HepG2 (cell line): ENCODE data around the gene PRR23E. TPM values are rescaled to one million over a fixed set of nuclear protein-coding genes. Genes with fewer than 3 reads are reported as not detected.

Experiments
- ATAC-seq: fragments of 200-7000 bp; cut with Tn5 transposase; 3 replicates; pipeline ENCODE4 v1.9.1; 2020; ENCODE audit warnings: mild to moderate bottlenecking, moderate library complexity
- BruUV-seq: library from RNA; stranded (reverse); fragments of 400-500 nt; replicated peaks from 2 replicates; lab custom pipeline; 2021; lab: Mats Ljungman, UMichigan
- CTCF ChIA-PET: fragments of 300-600 bp; formaldehyde crosslinking; extraction: SDS; loops from one replicate; lab custom pipeline; 2021; ENCODE audit warnings: low total read pairs, inconsistent platforms, low intra/inter-chr PET ratio; lab: Yijun Ruan, JAX
- POLR2A ChIA-PET: fragments of 350-600 bp; sonication (Branson Sonifier 250); formaldehyde crosslinking; loops from one replicate; lab custom pipeline; 2020; ENCODE audit warnings: antibody characterized with exemption, inconsistent platforms; lab: Yijun Ruan, JAX
- DNase-seq: peaks from one replicate; pipeline ENCODE4 v3.0.0-alpha.2; 2015; ENCODE audit warnings: low spot score
- FAIRE-seq: peaks from 3 replicates; lab custom pipeline; 2011; peaks lifted over from hg19 to GRCh38; lab: Jason Lieb, UNC
- H2AFZ ChIP-seq: one replicate; pipeline ENCODE4 v1.6.1; 2011; ENCODE audit warnings: low read length, inconsistent platforms
- H3K27ac ChIP-seq: fragments of 300-600 bp; 3 replicates; pipeline ENCODE4 v1.8.0; 2011; ENCODE audit warnings: mixed run types, mild to moderate bottlenecking, mixed read lengths, low read length, inconsistent platforms; ENCODE audit not compliant: insufficient read depth; ENCODE audit errors: extremely low read length
- H3K27me3 ChIP-seq, 2 experiments: fragments of 200-600 bp in 1 of 2; 2 replicates in 1 of 2; 3 replicates in 1 of 2; pipeline versions ENCODE4 v1.6.0 to v1.8.0; 2011; ENCODE audit warnings: low read length in 2 of 2, mild to moderate bottlenecking in 2 of 2, moderate library complexity in 2 of 2, inconsistent platforms in 1 of 2; ENCODE audit not compliant: insufficient read depth in 2 of 2, control insufficient read depth in 1 of 2
- H3K36me3 ChIP-seq, 2 experiments: fragments of 200-600 bp in 1 of 2; replicated peaks in 1 of 2; 2 replicates in 1 of 2; 3 replicates in 1 of 2; pipeline versions ENCODE4 v1.5.1 to v1.8.0; 2011; ENCODE audit warnings: low read length in 2 of 2, inconsistent platforms in 1 of 2; ENCODE audit not compliant: insufficient read depth in 2 of 2, control insufficient read depth in 1 of 2
- H3K4me1 ChIP-seq: 2 replicates; pipeline ENCODE4 v1.5.1; 2012; ENCODE audit warnings: low read length, inconsistent platforms; ENCODE audit not compliant: insufficient read depth
- H3K4me2 ChIP-seq: 2 replicates; pipeline ENCODE4 v1.6.0; 2011; ENCODE audit warnings: low read depth, low read length, inconsistent platforms
- H3K4me3 ChIP-seq, 3 experiments: fragments of 200-600 bp in 1 of 3; sonication (generic), shearing (Covaris generic) in 1 of 3; replicated peaks in 1 of 3; 2 replicates each; pipeline ENCODE4 v1.5.1; 2011 to 2016; ENCODE audit warnings: low read length in 3 of 3, inconsistent platforms in 2 of 3, low read depth in 2 of 3, mild to moderate bottlenecking in 2 of 3, control low read depth in 1 of 3, mixed read lengths in 1 of 3; ENCODE audit not compliant: insufficient read depth in 1 of 3
- H3K79me2 ChIP-seq: one replicate; pipeline ENCODE4 v1.6.1; 2011; ENCODE audit warnings: low read length, inconsistent platforms; ENCODE audit not compliant: insufficient read depth
- H3K9ac ChIP-seq: 2 replicates; pipeline ENCODE4 v1.6.0; 2011; ENCODE audit warnings: mild to moderate bottlenecking, low read depth, low read length, inconsistent platforms; ENCODE audit not compliant: insufficient read depth
- H3K9me3 ChIP-seq: 2 replicates; pipeline ENCODE4 v1.5.1; 2012; ENCODE audit warnings: mild to moderate bottlenecking, low read length
- H4K20me1 ChIP-seq: 2 replicates; pipeline ENCODE4 v1.6.0; 2011; ENCODE audit warnings: inconsistent platforms, mild to moderate bottlenecking, low read length, moderate library complexity; ENCODE audit not compliant: insufficient read depth
- ATF6 ChIP-seq: sonication (generic); formaldehyde crosslinking; conservative IDR thresholded peaks from 2 replicates; pipeline ENCODE4 v1.4.0; 2020; ENCODE audit warnings: missing genetic modification reagents
- NFATC3 ChIP-seq: sonication (generic); formaldehyde crosslinking; IDR thresholded peaks from 2 replicates; pipeline ENCODE4 v1.5.1; 2020; ENCODE audit warnings: mild to moderate bottlenecking, missing genetic modification reagents
- PCBP1 ChIP-seq: fragments of 200-400 bp; formaldehyde crosslinking; IDR thresholded peaks from 2 replicates; pipeline ENCODE4 v1.6.1; 2017; ENCODE audit warnings: mild to moderate bottlenecking, low read depth, low read length, borderline replicate concordance
- ZFP36L2 ChIP-seq: sonication (generic); formaldehyde crosslinking; IDR thresholded peaks from 2 replicates; pipeline ENCODE4 v1.4.0; 2020; ENCODE audit warnings: missing genetic modification reagents
- ZNF678 ChIP-seq: sonication (generic); formaldehyde crosslinking; IDR thresholded peaks from 2 replicates; pipeline ENCODE4 v1.4.0; 2020; ENCODE audit warnings: mild to moderate bottlenecking, missing genetic modification reagents
- WGBS: methylation state at CpG from one replicate; pipeline ENCODE4 v1.1.6; 2017; ENCODE audit warnings: low lambda C conversion rate; 5-methylcytosine and 5-hydroxymethylcytosine counted together
- in situ Hi-C: cut with HindIII; loops from 2 replicates; pipeline ENCODE4 v1.10.0; 2017; ENCODE audit warnings: low pct_unique_long_range_greater_than_20kb; ENCODE audit not compliant: extremely low pct_ligation_motif_present
- intact Hi-C: fragments of 100-400 bp; cut with micrococcal nuclease; formaldehyde crosslinking; loops from one replicate; pipeline ENCODE4 v1.10.0; 2022; ENCODE audit not compliant: unreplicated experiment
- polyA plus RNA-seq, 8 experiments: library from polyadenylated mRNA; depleted of rRNA in 3 of 8; stranded (reverse) in 7 of 8; unstranded in 1 of 8; fragments of >200 nt; fragmentation: Illumina TruSeq in 4 of 8; extraction: Trizol in 4 of 8; gene quantifications; 2 replicates each; pipeline versions ENCODE4 v1.2.1 to v1.2.3, GENCODE V29; 2011 to 2016; ENCODE audit warnings: low read depth in 4 of 8, missing spikeins in 1 of 8, mixed read lengths in 1 of 8; ENCODE audit not compliant: insufficient read depth in 1 of 8
- total RNA-seq, 5 experiments: library from RNA; depleted of rRNA; stranded (reverse); fragments of >200 nt; fragmentation: Illumina TruSeq; extraction: Trizol; gene quantifications; 2 replicates each; pipeline ENCODE4 v1.2.3, GENCODE V29; 2016; ENCODE audit warnings: low read depth in 1 of 5

The PRR23E gene
- total and polyA plus RNA-seq, 2 of the 13 experiments (the other 11 are each of a cell fraction or from before 2014, with no cell fraction given), result not detected

- FAIRE-seq (no peak), DNase-seq (no peak), ATAC-seq (no peak)
- Histone ChIP-seq H3K79me2 (no peaks in the 10 kb centered on the region), H3K27ac (no peak overlapping the region), H4K20me1 (peaks cover 3% of the 10 kb centered on the region; the same call in 1 of the 2 replicates), H3K36me3 (no peaks in the 10 kb centered on the region), H3K4me1 (no peaks in the 10 kb centered on the region), H3K4me2 (no peak overlapping the region), H3K9ac (no peak overlapping the region), H3K4me3 (no peak overlapping the region), H3K27me3 (peaks cover 2 to 18% of the 10 kb centered on the region in 2 experiments; a peak in 3 of 5 replicates), H3K9me3 (no peaks in the 10 kb centered on the region), H2AFZ (no peak overlapping the region)
- intact Hi-C loops, result no loop called here
- POLR2A ChIA-PET, result no interaction called here
- CTCF ChIA-PET, result no interaction called here
- in situ Hi-C loops, result no loop called here
- no peak for TF ChIP-seq PCBP1
- no peak for TF ChIP-seq NFATC3
- no peak for TF ChIP-seq ATF6 (CRISPR knock-in tag)
- TF ChIP-seq ZNF678 (CRISPR knock-in tag), result no peak
- no peak for TF ChIP-seq ZFP36L2 (CRISPR knock-in tag)
- 0% methylated on average over 7 of the region's 9 CpGs for WGBS
- BruUV-seq, result no TSS peak
These were observed 26.3 kb upstream of the PRR23E start for GRCh38 chr3:127166501-127167065.
